WERI-Rb-1 (cell line): Measurements from ENCODE around the gene RPL37A.

Experiments
- DNase-seq: peaks from one replicate; pipeline ENCODE4 v3.0.0-alpha.2; 2020
- H3K27ac ChIP-seq: fragments of 250-450 bp; sonication (Bioruptor Pico); 2 replicates; pipeline ENCODE4 v1.5.1; 2020; ENCODE audit warnings: mild to moderate bottlenecking, moderate library complexity
- H3K27me3 ChIP-seq: fragments of 250-450 bp; sonication (Bioruptor Pico); 2 replicates; pipeline ENCODE4 v1.5.1; 2021; ENCODE audit warnings: mild to moderate bottlenecking, low read depth, moderate library complexity; ENCODE audit not compliant: insufficient read depth, severe bottlenecking
- H3K36me3 ChIP-seq: fragments of 250-450 bp; sonication (Bioruptor Pico); 2 replicates; pipeline ENCODE4 v1.5.1; 2020; ENCODE audit warnings: mild to moderate bottlenecking, moderate library complexity
- H3K4me3 ChIP-seq: 2 replicates; pipeline ENCODE4 v1.5.1; 2011; ENCODE audit warnings: low read depth, mild to moderate bottlenecking, control low read depth, low read length
- H3K9me3 ChIP-seq: fragments of 250-450 bp; sonication (Bioruptor Pico); 2 replicates; pipeline ENCODE4 v1.5.1; 2021; ENCODE audit warnings: mild to moderate bottlenecking, moderate library complexity; ENCODE audit not compliant: severe bottlenecking
- TF ChIP-seq, protein P1 (sequence below): IDR thresholded peaks from 2 replicates; pipeline ENCODE4 v1.5.1; 2011; ENCODE audit warnings: low read depth, mild to moderate bottlenecking, control low read depth, inconsistent platforms, low read length

Gene RPL37A

GRCh38 chr2:216502381-216503158, 3.9 kb downstream of the RPL37A start:
- Histone ChIP-seq H3K4me3 (no peak overlapping the region), H3K36me3 (peaks cover 81% of the 10 kb centered on the region), H3K27me3 (no peaks in the 10 kb centered on the region), H3K9me3 (no peaks in the 10 kb centered on the region), H3K27ac (no peak overlapping the region)
- TF ChIP-seq, protein P1, sequence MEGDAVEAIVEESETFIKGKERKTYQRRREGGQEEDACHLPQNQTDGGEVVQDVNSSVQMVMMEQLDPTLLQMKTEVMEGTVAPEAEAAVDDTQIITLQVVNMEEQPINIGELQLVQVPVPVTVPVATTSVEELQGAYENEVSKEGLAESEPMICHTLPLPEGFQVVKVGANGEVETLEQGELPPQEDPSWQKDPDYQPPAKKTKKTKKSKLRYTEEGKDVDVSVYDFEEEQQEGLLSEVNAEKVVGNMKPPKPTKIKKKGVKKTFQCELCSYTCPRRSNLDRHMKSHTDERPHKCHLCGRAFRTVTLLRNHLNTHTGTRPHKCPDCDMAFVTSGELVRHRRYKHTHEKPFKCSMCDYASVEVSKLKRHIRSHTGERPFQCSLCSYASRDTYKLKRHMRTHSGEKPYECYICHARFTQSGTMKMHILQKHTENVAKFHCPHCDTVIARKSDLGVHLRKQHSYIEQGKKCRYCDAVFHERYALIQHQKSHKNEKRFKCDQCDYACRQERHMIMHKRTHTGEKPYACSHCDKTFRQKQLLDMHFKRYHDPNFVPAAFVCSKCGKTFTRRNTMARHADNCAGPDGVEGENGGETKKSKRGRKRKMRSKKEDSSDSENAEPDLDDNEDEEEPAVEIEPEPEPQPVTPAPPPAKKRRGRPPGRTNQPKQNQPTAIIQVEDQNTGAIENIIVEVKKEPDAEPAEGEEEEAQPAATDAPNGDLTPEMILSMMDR = no peak
- no peak for DNase-seq

DNA sequence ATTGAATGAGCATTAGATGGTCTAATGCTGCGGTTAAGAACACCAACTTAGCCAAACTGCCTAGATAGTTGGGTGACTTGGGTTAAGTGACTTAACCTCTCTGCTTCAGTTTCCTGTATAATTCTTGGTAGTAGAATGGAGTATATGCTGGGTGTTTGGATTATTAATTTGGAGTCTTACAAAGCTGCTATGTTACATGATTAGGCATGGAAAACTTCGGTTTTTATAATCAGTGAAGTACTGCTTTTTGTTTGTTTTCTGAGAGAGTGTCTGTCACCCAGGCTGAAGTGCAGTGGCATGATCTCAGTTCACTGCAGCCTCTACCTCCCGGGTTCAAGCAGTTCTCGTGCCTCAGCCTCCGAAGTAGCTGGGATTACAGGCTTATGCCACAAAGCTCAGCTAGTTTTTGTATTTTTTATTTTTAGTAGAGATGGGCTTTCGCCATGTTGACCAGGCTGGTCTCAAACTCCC, 4.5 kb downstream of the RPL37A start:
- TF ChIP-seq, protein P1 = no peak
- no peaks in the 10 kb centered on the region for H3K27me3 ChIP-seq
- no peaks in the 10 kb centered on the region for H3K9me3 ChIP-seq
- no peak overlapping the region for H3K4me3 ChIP-seq
- H3K36me3 ChIP-seq = peaks cover 81% of the 10 kb centered on the region
- H3K27ac ChIP-seq = no peak overlapping the region
- no peak for DNase-seq

GRCh38 chr2:216503697-216504375, 5.2 kb downstream of the RPL37A start:
- DNase-seq = no peak
- Histone ChIP-seq H3K27me3 (no peaks in the 10 kb centered on the region), H3K4me3 (no peak overlapping the region), H3K27ac (no peak overlapping the region), H3K36me3 (peaks cover 80% of the 10 kb centered on the region), H3K9me3 (no peaks in the 10 kb centered on the region)
- TF ChIP-seq, protein P1 = no peak

- TF ChIP-seq, protein P1 = no peak
- no peak overlapping the region for H3K27ac ChIP-seq
- peaks cover 74% of the 10 kb centered on the region for H3K36me3 ChIP-seq
Measured at GRCh38 chr2:216504376-216504762, 5.7 kb downstream of the RPL37A start.

GRCh38 chr2:216505133-216506106, 6.8 kb downstream of the RPL37A start:
- Histone ChIP-seq H3K27me3 (no peaks in the 10 kb centered on the region), H3K9me3 (no peaks in the 10 kb centered on the region), H3K4me3 (no peak overlapping the region), H3K27ac (no peak overlapping the region), H3K36me3 (peaks cover 64% of the 10 kb centered on the region)
- DNase-seq = no peak
- TF ChIP-seq, protein P1 = no peak

More at GRCh38 chr2:216504376-216504762, 5.7 kb downstream of the RPL37A start:
- no peak for DNase-seq
- H3K27me3 ChIP-seq = no peaks in the 10 kb centered on the region
- H3K4me3 ChIP-seq = no peak overlapping the region
- H3K9me3 ChIP-seq = no peaks in the 10 kb centered on the region
